ENCODE data around the gene COLQ.

DNA sequence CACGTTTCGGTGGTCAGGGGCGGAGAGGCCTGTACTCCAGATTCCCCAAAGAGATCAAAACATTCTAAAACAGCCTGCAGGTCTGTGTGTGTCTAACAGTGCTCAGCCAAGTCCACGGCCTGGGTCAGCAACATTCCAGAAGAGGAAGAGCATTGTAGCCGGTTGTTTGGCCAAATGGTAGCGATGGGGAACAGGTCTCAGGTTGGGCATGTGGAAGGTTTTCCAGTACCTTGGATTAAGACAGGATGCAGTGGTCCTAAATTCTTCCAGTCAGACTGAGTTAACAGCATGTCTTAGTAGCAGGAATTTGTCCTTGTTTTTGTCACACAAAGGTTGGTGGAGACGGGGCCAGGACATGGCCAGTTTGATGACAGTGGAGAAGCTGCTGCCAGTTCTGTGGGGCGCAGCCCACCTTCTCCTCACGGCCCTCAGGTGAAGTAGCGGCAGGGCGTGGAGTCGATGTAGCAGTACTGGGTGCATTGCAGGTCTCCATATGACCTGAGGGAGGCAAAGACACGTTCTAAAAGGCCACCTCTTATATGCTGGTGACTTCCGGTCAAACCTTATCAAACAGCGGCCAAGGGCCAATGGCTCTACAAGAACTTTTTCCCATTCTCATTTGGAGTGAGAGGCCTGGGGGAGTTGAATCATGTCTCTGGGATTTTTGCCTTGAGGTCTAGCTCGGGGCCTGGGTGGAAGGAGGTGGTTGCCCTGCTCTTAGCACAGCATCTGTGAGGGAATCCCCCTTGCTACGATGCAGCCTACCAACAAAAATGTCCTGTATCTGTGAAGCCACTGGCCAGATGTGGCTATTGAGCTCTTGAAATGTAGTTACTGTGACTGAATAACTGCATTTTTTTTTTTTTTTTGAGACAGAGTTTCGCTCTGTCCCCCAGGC lies 70.0 kb downstream of the COLQ start:
- TF ChIP-seq, protein P1, sequence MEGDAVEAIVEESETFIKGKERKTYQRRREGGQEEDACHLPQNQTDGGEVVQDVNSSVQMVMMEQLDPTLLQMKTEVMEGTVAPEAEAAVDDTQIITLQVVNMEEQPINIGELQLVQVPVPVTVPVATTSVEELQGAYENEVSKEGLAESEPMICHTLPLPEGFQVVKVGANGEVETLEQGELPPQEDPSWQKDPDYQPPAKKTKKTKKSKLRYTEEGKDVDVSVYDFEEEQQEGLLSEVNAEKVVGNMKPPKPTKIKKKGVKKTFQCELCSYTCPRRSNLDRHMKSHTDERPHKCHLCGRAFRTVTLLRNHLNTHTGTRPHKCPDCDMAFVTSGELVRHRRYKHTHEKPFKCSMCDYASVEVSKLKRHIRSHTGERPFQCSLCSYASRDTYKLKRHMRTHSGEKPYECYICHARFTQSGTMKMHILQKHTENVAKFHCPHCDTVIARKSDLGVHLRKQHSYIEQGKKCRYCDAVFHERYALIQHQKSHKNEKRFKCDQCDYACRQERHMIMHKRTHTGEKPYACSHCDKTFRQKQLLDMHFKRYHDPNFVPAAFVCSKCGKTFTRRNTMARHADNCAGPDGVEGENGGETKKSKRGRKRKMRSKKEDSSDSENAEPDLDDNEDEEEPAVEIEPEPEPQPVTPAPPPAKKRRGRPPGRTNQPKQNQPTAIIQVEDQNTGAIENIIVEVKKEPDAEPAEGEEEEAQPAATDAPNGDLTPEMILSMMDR (IDR thresholded peaks at IDR 0.05): no peak
- TF ChIP-seq POLR2AphosphoS5 (IDR thresholded peaks at IDR 0.05) (no peak), EP300 (IDR thresholded peaks at IDR 0.05) (no peak)
